ENCODE measurements around the gene MED23. TPM values are rescaled to one million over a fixed set of nuclear protein-coding genes. Genes with fewer than 3 reads are reported as not detected.

Gene MED23
- polyA plus RNA-seq, 1 of the 3 experiments (the other 2 are of a cell fraction) = 10.1 TPM

DNA sequence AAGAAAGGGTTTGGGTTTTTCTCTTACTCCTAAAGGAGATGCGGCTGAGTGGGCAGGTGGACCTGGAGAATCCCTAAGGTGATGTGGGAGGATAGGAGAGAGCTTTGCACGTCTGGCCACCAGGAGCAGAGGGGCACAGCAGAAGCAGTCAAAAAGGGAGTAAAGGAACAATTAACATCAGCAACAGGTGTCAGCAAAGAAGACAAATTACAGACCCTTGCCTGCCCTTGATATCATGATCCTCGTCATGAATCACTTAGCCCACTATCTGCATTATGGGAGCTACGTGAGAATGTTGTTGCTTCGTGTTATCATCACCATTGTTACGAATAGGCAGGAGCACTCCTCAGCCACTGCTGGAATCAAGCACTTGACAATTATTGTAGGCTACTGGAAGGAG, 80.6 kb downstream of the MED23 start:
- Histone ChIP-seq H3K4me1 (ENCODE audit: control insufficient read depth in 1 of 2, insufficient read depth in 2 of 2, low read depth in 1 of 2, low read length in 1 of 2) (no peaks in the 10 kb centered on the region), H3F3A (replicated peaks; ENCODE audit: insufficient read depth) (no peaks in the 10 kb centered on the region), H3K4me2 (no peak overlapping the region), H3K79me2 (ENCODE audit: insufficient read depth) (no peaks in the 10 kb centered on the region), H3K36me3 (replicated peaks in 1 of 2; ENCODE audit: control insufficient read depth in 1 of 2, insufficient read depth in 2 of 2, low read length in 1 of 2) (no peaks in the 10 kb centered on the region), H2AFZ (ENCODE audit: low read depth) (no peak overlapping the region), H3K9me3 (no peaks in the 10 kb centered on the region), H3K9ac (no peak overlapping the region), H4K20me1 (ENCODE audit: insufficient read depth) (no peaks in the 10 kb centered on the region), H3K9me2 (no peaks in the 10 kb centered on the region), H3K4me3 (ENCODE audit: low read depth in 2 of 2, low read length in 1 of 2) (no peak overlapping the region), H3K27me3 (ENCODE audit: insufficient read depth) (peaks cover 14% of the 10 kb centered on the region; the same call in 1 of the 2 replicates), H3K27ac (ENCODE audit: low read depth in 2 of 2, low read length in 1 of 2) (no peak overlapping the region)
- TF ChIP-seq, protein P1, sequence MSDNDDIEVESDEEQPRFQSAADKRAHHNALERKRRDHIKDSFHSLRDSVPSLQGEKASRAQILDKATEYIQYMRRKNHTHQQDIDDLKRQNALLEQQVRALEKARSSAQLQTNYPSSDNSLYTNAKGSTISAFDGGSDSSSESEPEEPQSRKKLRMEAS (IDR thresholded peaks at IDR 0.05; ENCODE audit: low read depth) = no peak
- TF ChIP-seq JUND (IDR thresholded peaks at IDR 0.05) (no peak), USF2 (IDR thresholded peaks at IDR 0.05; ENCODE audit: borderline replicate concordance, low read depth, low read length) (no peak), RCOR1 (IDR thresholded peaks at IDR 0.05; ENCODE audit: low read length) (no peak), SMC3 (IDR thresholded peaks at IDR 0.05; ENCODE audit: low read depth, low read length) (no peak), USF1 (IDR thresholded peaks at IDR 0.05; ENCODE audit: borderline replicate concordance, low read depth) (no peak), EP300 (IDR thresholded peaks at IDR 0.05; ENCODE audit: borderline replicate concordance in 1 of 2, low read depth in 1 of 2, low read length in 1 of 2) (no peak), RAD21 (IDR thresholded peaks at IDR 0.05; ENCODE audit: low read length) (no peak), GABPA (IDR thresholded peaks at IDR 0.05; ENCODE audit: low read depth) (no peak), TEAD4 (IDR thresholded peaks at IDR 0.05; ENCODE audit: borderline replicate concordance, insufficient read depth) (no peak), FOXM1 (IDR thresholded peaks at IDR 0.05; ENCODE audit: low read depth) (no peak), YY1 (IDR thresholded peaks at IDR 0.05; ENCODE audit: low read depth) (no peak), EZH2phosphoT487 (IDR thresholded peaks at IDR 0.05; ENCODE audit: borderline replicate concordance, low read depth) (no peak), NFIC (IDR thresholded peaks at IDR 0.05; ENCODE audit: borderline replicate concordance) (no peak), ZBTB33 (IDR thresholded peaks at IDR 0.05; ENCODE audit: borderline replicate concordance, low read depth) (no peak), ELF1 (IDR thresholded peaks at IDR 0.05) (no peak), CTCF (IDR thresholded peaks at IDR 0.05) (no peak), POLR2AphosphoS5 (IDR thresholded peaks at IDR 0.05; ENCODE audit: low read depth, low read length) (no peak), FOXJ3 (CRISPR knock-in tag; IDR thresholded peaks at IDR 0.05) (no peak)
- POLR2A ChIA-PET = no interaction called here
- DNase-seq = no peak
- 10% methylated on average over 6 of the region's 6 CpGs for WGBS (ENCODE audit: low lambda C conversion rate)
- CTCF ChIA-PET = no interaction called here

Data from SK-N-SH (cell line).